Raji (cell line): Measurements from ENCODE around the gene TIFAB.

Source experiments
- POLR2A ChIP-seq: IDR thresholded peaks from 2 replicates; pipeline ENCODE4 v1.6.1; 2011; ENCODE audit warnings: low read depth, low read length, control low read depth; ENCODE audit not compliant: insufficient read depth

TIFAB gene

DNA sequence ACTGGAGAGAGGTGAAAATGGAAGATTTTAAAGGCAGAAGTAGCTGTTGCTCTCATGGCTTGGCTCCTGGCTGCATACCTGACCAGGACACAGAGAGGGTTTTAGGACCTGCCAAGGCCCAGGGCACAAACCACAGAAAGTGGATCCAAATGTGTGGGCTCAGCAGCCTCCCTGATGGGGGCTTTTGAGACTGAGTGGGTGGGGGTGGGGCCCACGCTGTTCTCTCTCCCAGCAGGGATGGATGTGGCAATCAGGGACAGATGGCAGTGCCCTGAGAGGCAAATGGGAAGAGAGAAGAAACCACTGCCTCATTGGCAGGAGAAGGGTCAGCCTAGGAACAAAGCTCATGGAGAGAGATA lies 34.9 kb upstream of the TIFAB start:
- no peak for TF ChIP-seq POLR2A

DNA sequence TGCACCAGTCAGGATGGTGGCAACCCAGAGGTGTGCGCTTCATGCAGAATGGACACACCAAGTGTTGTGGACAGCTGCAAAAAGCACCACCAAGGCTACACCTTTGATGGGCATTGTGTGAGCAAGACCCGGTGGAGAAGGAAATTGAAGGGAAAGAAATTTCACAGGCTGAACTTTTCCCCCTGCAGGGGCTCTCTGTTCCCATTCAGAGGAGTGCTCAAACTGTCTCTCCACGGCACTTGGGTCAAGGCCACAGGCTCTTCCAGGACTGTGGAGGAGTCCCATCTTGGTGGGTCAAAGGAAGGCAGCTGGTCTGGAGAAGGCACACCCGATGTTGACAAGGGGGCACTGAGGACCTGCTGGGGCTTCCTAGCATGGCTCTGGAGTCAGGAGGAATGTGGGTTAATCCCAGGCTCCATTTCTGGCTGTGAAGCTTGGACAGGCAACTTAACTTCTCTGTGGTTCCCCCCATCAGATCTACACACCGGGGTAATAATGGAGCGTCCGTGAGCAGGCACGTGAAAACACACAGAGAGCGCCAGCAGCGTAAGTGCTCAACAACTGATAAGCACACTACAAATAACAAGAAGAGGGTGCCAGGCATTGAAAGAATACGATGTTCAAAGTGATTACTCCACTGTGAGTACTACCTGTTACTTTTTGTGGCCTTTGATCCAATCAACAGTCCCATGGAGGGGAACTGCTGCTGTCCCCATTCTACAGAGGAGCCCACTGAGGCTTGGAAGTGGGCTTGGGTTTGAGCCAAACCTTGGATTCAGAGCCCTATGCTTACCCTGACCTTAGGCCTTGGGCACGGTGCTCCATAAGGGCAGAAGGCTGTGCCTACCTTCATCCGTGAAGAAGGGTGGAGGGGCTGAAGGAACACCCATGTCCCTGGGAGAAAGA lies 34.2 kb upstream of the TIFAB start:
- no peak for TF ChIP-seq POLR2A

DNA sequence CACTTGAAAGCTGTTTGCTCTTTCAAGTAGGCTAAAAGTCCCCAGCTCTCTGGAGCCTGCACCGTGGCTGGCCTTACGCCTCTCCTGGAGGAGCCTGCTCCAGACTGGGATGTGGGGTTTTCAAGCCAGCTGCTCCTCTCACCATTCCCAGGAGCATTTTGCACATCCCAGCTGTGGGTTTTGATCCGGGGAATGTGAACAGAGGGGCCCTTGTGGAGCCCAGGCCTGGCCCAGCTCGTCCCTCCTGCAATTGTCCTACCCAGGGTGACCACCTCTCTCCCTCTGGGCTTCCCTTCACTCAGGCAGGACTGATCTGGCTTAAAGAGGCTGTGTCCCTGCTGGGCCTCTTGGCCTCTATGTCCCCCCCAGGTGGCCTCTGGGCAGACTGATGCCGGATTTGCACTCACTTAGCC lies 32.5 kb upstream of the TIFAB start:
- no peak for TF ChIP-seq POLR2A

- no peak for TF ChIP-seq POLR2A
These were observed 31.1 kb upstream of the TIFAB start for GRCh38 chr5:135483254-135483653.

DNA sequence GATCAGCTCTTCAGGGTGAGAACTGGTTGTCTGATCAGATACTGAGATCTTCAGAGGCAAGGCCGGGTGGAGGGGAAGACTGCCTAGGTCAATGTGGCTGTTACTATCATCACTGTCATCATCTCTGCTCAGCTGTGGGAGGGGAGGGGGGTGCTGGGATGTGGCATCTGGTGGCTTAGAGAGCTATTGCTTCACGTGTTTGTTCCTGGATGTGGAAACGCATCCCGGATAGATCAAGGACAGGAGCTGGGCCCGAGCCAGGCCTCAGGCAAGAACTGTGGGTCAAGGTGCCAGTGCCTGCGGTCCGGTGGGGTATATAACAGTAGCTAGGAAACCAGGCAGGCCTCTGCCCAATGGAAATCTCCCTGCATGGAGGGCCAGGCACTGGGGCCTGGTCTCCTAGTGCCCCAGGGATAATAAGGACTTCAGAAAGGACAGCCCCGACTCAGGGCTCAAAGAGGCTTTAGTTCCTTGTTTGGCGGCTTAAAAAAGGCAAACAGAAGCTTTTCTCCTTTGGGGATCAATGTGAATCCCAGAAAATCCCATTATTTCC lies 30.3 kb upstream of the TIFAB start:
- TF ChIP-seq POLR2A = no peak

DNA sequence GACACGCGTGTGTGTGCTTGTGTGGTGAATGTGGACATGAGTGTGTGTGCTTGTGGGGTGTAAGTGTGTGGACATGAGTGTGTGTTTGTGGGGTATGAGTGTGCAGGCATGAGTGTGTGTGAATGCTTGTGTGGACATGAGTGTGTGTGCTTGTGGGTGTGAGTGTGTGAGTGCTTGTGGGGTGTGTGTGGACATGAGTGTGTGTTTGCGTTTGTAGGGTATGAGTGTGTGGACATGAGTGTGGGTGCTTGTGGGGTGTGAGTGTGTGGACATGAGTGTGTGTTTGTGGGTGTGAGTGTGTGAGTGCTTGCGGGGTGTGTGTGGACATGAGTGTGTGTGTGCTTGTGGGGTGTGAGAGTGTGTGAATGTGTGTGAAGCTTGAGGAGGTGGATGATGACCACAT lies 29.8 kb upstream of the TIFAB start:
- TF ChIP-seq POLR2A = no peak

- TF ChIP-seq POLR2A = no peak
These were observed 29.2 kb upstream of the TIFAB start for GRCh38 chr5:135481387-135481786.

- TF ChIP-seq POLR2A = no peak
These were observed 28.4 kb upstream of the TIFAB start for GRCh38 chr5:135480511-135480910.

DNA sequence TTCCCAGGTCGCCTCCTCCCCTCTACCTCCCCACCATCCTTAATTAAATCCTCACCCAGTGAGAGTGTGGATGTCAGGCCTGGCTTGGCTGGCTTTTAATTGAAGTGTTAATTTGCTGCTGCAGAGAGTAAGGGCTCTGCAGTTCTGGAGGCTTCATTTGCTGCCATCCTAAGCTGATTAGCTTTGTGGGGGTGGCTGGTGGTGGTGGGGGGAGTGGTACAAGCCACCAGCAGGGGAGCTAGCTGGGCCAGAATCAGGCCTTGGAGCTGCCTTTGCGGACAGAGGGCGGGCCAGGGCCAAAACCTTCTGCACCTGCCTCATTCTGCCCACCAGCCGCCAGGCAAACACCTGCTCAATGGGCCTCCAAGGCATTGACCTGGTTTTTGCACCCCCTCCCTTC lies 26.8 kb upstream of the TIFAB start:
- no peak for TF ChIP-seq POLR2A

GRCh38 chr5:135477613-135478066 lies 25.5 kb upstream of the TIFAB start:
- TF ChIP-seq POLR2A = no peak

- no peak for TF ChIP-seq POLR2A
These were observed 24.7 kb upstream of the TIFAB start for GRCh38 chr5:135476615-135477581.

- no peak for TF ChIP-seq POLR2A
These were observed 22.0 kb upstream of the TIFAB start for GRCh38 chr5:135473956-135474670.

DNA sequence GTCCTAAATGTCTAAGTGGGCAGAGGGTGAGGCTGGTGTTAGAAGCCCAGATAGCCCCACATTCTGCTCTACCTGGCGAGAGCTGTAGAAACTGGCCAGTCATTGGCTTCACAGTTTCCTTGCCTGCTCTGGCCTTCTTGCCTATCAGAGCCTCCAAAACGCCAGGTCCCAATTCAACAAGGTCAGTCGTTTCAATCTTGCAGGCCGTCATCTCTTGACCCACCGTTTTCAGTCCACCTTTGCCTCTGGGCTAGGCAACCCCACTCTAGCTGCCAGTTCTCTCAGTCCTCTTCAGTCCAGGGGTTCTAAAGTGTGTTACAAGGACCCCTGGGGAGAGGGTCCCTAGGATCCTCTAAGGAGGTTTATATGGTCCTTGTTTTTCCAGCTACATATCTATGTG lies 20.0 kb upstream of the TIFAB start:
- no peak for TF ChIP-seq POLR2A

GRCh38 chr5:135471726-135472125 lies 19.6 kb upstream of the TIFAB start:
- TF ChIP-seq POLR2A = no peak

GRCh38 chr5:135469911-135470310 lies 17.8 kb upstream of the TIFAB start:
- TF ChIP-seq POLR2A = no peak
